ENCODE measurements around the gene ACO2. TPM values are rescaled to one million over a fixed set of nuclear protein-coding genes. Genes with fewer than 3 reads are reported as not detected.

ACO2 gene
- total RNA-seq, 1 donor from 2014 or later = 810 TPM

DNA sequence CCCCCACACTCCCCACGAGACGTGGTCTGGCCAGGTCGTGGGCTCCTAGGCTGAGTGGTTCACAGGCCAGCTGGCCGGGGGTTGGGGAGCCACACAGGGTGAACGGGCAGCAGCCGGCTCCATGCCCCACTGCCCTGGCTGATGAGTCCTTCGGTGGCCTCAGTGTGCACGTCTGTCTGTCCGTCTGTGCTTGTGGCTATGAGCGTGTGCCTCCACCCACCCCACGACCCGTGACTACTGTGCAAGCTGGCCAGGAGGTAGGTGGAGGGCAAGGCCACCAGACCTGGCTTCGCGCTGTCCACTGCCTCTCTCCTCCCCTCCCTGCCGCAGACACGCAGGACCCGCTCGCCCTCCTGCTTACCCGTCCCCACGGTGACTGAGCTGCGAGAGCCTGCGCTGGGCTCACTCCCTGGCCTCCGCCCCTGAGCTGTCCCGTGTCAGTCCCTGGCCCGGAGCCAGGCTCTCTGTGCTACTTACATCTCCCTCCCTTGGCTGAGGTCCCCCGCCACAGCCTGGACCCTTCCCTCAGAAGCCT lies 106.0 kb downstream of the ACO2 start:
- peak; percentile 91 for DNase-seq (ENCODE audit: missing footprints)
- intact Hi-C loops (cut with DNase I) = no loop called here
- peak; percentile 64 for ATAC-seq

DNA sequence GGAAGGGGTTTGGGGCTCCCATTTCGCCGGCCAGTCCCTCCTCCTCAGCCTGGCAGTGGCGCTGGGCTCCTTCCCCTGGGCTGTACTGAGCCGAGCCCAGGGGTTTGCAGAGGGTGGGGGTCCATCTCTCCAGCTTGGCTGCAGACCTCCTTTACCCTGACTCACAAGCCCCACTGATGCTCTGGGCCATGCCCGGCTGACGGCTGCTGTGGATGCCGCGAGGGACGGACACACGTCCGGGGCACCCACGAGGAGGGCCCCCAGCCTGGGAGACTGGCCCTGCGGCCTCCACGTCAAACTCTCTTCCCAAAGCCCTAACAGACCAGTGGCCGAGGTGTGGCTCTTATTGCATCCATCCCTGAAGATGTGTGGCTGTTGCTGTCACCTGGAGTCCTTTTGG lies 106.6 kb downstream of the ACO2 start:
- DNase-seq (ENCODE audit: missing footprints) = no peak
- ATAC-seq = no peak
- intact Hi-C loops (cut with DNase I) = no loop called here

DNA sequence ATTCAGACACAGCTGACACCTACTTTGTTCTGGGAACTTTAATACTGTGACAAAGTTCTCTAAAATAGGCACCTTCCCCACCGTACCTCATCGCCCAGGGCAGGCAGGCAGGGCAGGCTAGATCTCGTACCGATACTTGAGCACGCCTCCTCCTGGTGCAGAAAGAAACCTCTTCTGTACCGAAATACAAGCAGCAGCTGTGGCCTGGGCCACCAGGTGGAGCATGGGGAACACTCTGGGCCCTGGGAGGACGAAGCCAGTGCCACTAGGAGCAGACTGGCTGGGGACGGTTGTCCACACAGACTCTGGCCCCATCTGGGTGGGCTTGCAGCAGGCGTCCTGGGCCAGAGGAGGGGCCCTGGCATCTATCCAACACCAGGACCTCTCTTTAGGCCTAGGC lies 108.0 kb downstream of the ACO2 start:
- peak; percentile 82 for DNase-seq (ENCODE audit: missing footprints)
- intact Hi-C loops (cut with DNase I) = loop anchor here (2.0 kb wide), 1 partner anchor 14 kb away; no protein-coding TSS in a partner anchor
- ATAC-seq = peak; percentile 60

DNA sequence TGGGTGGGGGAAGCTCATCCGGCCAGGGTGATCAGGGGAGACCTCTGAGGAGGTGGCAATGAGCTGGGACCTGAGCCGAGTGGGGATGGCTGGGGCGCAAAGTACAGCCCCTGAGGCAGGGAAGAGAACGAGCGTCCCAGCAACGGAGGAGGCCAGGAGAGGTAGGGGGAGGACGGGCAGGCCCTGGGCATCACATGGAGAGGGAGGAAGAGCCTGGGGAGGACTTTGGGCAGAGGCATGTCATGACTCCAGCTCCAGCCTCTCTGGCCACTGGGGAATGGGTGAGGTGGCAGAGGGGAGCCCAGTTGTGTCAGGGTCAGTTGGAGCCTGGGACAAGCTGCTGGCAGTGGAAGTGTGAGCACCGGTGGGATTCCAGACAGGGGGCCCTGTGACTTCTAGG lies 109.2 kb downstream of the ACO2 start:
- intact Hi-C loops (cut with DNase I) = no loop called here
- DNase-seq (ENCODE audit: missing footprints) (peak; percentile 63), ATAC-seq (peak; percentile 1)

Other genes with a start within 250 kb of the ACO2 start
- gene CHADL, start 228.2 kb upstream of the ACO2 start, total RNA-seq = 26.4 TPM
- gene RANGAP1, start 182.9 kb upstream of the ACO2 start, total RNA-seq = 51.5 TPM
- 45.5 TPM for gene ZC3H7B, start 167.6 kb upstream of the ACO2 start, total RNA-seq
- 23.5 TPM for gene TEF, start 87.2 kb upstream of the ACO2 start, total RNA-seq
- 68.0 TPM for gene TOB2, start 22.3 kb upstream of the ACO2 start, total RNA-seq
- 25.5 TPM for gene PHF5A, start 425 bp upstream of the ACO2 start, total RNA-seq
- 20.1 TPM for gene POLR3H, start 75.4 kb downstream of the ACO2 start, total RNA-seq
- 265 TPM for gene CSDC2, start 91.9 kb downstream of the ACO2 start, total RNA-seq
- gene PMM1, start 120.7 kb downstream of the ACO2 start, total RNA-seq = 16.2 TPM
- gene DESI1, start 151.9 kb downstream of the ACO2 start, total RNA-seq = 41.6 TPM
- gene XRCC6, start 152.2 kb downstream of the ACO2 start, total RNA-seq = 172 TPM
- 216 TPM for gene SNU13, start 219.8 kb downstream of the ACO2 start, total RNA-seq
- gene MEI1, start 230.4 kb downstream of the ACO2 start, total RNA-seq = 0.41 TPM